NCI-H69 (cell line): ENCODE data around the gene HIVEP2.

Experiments
- DNase-seq: peaks from one replicate; lab custom pipeline; 2025; lab: John Stamatoyannopoulos, UW

The HIVEP2 gene

GRCh38 chr6:142816031-142816430, 128.9 kb downstream of the HIVEP2 start:
- DNase-seq = no peak

GRCh38 chr6:142811923-142812322, 133.1 kb downstream of the HIVEP2 start:
- DNase-seq = no peak

GRCh38 chr6:142810952-142811514, 133.9 kb downstream of the HIVEP2 start:
- no peak for DNase-seq

- no peak for DNase-seq
Measured at GRCh38 chr6:142809947-142810346, 135.0 kb downstream of the HIVEP2 start.

- DNase-seq = no peak
Measured at GRCh38 chr6:142808405-142809061, 136.4 kb downstream of the HIVEP2 start.

GRCh38 chr6:142805042-142805441, 139.9 kb downstream of the HIVEP2 start:
- no peak for DNase-seq

GRCh38 chr6:142804490-142804889, 140.5 kb downstream of the HIVEP2 start:
- DNase-seq = no peak

- no peak for DNase-seq
Measured at GRCh38 chr6:142803495-142804058, 141.4 kb downstream of the HIVEP2 start.

GRCh38 chr6:142803032-142803431, 141.9 kb downstream of the HIVEP2 start:
- no peak for DNase-seq

- no peak for DNase-seq
Measured at GRCh38 chr6:142802124-142802523, 142.9 kb downstream of the HIVEP2 start.

- no peak for DNase-seq
Measured at GRCh38 chr6:142800240-142800639, 144.7 kb downstream of the HIVEP2 start.

GRCh38 chr6:142799639-142800038, 145.3 kb downstream of the HIVEP2 start:
- no peak for DNase-seq

GRCh38 chr6:142797159-142797558, 147.8 kb downstream of the HIVEP2 start:
- no peak for DNase-seq

- no peak for DNase-seq
Measured at GRCh38 chr6:142796571-142796970, 148.4 kb downstream of the HIVEP2 start.

- no peak for DNase-seq
Measured at GRCh38 chr6:142796024-142796423, 149.0 kb downstream of the HIVEP2 start.

GRCh38 chr6:142794424-142794823, 150.6 kb downstream of the HIVEP2 start:
- no peak for DNase-seq

GRCh38 chr6:142790257-142790656, 154.7 kb downstream of the HIVEP2 start:
- DNase-seq = no peak

- no peak for DNase-seq
Measured at GRCh38 chr6:142787422-142787821, 157.6 kb downstream of the HIVEP2 start.

GRCh38 chr6:142786476-142786875, 158.5 kb downstream of the HIVEP2 start:
- DNase-seq = no peak

- DNase-seq = no peak
Measured at GRCh38 chr6:142784344-142784743, 160.6 kb downstream of the HIVEP2 start.

GRCh38 chr6:142783499-142783898, 161.5 kb downstream of the HIVEP2 start:
- DNase-seq = no peak

- no peak for DNase-seq
Measured at GRCh38 chr6:142781129-142781528, 163.8 kb downstream of the HIVEP2 start.

- DNase-seq = no peak
Measured at GRCh38 chr6:142773859-142774648, 170.9 kb downstream of the HIVEP2 start.
